Measurements from ENCODE around the gene CRMP1.

The CRMP1 gene

DNA sequence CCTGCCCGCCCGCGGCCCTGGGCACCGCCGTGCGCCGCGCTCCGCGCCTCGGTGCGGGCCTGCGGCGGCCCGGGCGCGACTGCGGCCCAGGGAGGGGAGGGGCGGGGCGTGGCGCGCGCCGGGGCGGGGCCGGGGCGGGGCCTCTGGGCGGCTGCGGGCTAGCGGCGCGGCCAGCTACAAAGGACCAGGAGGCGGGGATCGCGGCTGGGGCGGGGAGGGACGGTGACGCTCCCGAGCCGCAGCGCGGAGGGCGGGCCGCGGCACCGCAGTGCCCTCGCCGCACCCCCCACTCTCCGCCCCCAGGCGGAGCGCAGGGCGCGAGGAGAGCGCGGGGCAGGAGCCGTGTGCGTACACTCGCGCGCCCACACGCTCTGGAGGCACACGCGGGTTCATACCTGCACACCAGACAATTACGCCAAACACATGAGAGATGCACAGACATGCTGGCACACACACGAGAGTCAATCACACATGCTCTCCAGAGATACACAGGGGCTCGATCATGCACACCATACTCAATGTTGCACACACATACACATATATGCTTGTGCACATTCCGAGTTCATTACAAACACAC is at the start of gene CRMP1:
CRMP1 (minus strand) TSS at position 83 of the 577 bp plus-strand sequence. CDS start 117 bp downstream, outside the sequence.
- H3K36me3 ChIP-seq (ENCODE audit: control insufficient read depth, insufficient read depth, low read length) = no peaks in the 10 kb centered on the region
- peaks cover 32% of the 10 kb centered on the region for H3K4me1 ChIP-seq (ENCODE audit: control insufficient read depth, insufficient read depth, low read length)
- peak within 1 kb of the TSS; percentile 50 for H3K4me3 ChIP-seq (ENCODE audit: low read depth, low read length)
- H3K9ac ChIP-seq (ENCODE audit: low read depth, low read length) = no peak within 1 kb of the TSS
- H3K27ac ChIP-seq (ENCODE audit: low read depth, low read length) = no peak within 1 kb of the TSS
- no peaks in the 10 kb centered on the region for H3K9me3 ChIP-seq (ENCODE audit: control insufficient read depth, insufficient read depth, low read length)
- H3K27me3 ChIP-seq (ENCODE audit: control insufficient read depth, insufficient read depth, low read length) = peaks cover 82% of the 10 kb centered on the region

DNA sequence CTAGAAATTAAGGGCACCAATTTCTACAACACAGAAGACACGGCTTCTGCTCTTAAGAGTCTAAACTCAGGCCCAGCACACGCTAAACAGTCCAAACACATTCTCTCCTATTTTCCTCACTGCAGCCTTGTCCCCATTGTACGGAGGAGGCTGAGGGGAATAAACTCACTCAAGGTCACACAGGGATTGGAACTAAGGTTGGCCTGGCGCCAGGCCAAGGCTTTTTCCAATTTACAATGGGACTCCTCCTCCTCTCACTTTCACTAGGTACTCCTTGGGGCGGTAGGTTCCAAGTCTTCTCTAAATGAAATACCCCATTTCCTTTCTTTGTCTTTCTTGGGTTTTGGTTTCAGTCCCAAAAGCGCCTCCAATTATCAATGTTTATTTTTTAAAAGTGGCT is 48.7 kb upstream of the CRMP1 start:
- no peak overlapping the region for H3K4me3 ChIP-seq (ENCODE audit: low read depth, low read length)
- no peaks in the 10 kb centered on the region; the same call in 1 of the 2 replicates for H3K27me3 ChIP-seq (ENCODE audit: control insufficient read depth, insufficient read depth, low read length)
- peaks cover 7% of the 10 kb centered on the region; the same call in 1 of the 2 replicates for H3K4me1 ChIP-seq (ENCODE audit: control insufficient read depth, insufficient read depth, low read length)

DNA sequence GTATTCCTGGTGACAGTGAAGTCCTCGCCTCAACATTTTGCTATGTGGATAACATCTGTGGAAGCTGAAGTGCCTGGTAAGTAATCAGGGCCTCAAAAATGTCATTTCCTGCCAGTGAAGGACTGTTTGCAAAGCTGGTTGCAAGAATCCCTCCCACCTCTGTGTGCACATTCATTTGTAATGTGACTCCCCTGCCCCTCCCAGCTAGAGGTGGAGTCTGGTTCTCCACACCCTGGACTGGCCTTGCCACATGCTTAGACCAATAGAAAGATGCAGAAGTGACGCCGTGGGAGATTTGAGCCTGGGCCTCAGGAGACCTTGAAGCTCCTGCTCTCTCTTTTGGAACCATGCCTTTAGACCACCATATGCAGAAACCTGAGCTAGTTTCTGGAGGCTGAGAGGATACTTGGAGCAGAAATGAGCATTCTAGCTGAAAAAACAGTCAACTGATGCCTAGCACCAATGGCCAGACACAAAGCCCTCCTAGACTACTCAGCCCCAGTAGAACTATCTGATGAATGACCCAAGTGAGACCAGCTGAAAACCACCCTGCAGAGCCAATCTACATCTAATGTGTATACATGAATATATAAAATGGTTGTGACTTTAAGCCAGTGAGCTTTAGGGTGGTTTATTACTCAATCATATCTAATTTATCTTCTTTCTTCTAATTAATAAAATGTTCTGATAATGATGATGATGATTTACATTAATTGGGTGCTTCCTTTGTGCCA is 47.8 kb upstream of the CRMP1 start:
- Histone ChIP-seq H3K9ac (ENCODE audit: low read depth, low read length) (no peak overlapping the region), H3K27me3 (ENCODE audit: control insufficient read depth, insufficient read depth, low read length) (no peaks in the 10 kb centered on the region; the same call in 1 of the 2 replicates), H3K4me3 (ENCODE audit: low read depth, low read length) (no peak overlapping the region), H3K4me1 (ENCODE audit: control insufficient read depth, insufficient read depth, low read length) (peaks cover 7% of the 10 kb centered on the region; the same call in 1 of the 2 replicates), H3K9me3 (ENCODE audit: control insufficient read depth, insufficient read depth, low read length) (no peaks in the 10 kb centered on the region), H3K36me3 (ENCODE audit: control insufficient read depth, insufficient read depth, low read length) (no peaks in the 10 kb centered on the region), H3K27ac (ENCODE audit: low read depth, low read length) (no peak overlapping the region)

More for the DNA sequence above, 48.7 kb upstream of the CRMP1 start:
- no peak overlapping the region for H3K9ac ChIP-seq (ENCODE audit: low read depth, low read length)
- no peak overlapping the region for H3K27ac ChIP-seq (ENCODE audit: low read depth, low read length)
- 0 out of 2 replicates have a peak, but pooled peaks cover 2% of the 10 kb centered on the region for H3K9me3 ChIP-seq (ENCODE audit: control insufficient read depth, insufficient read depth, low read length)
- H3K36me3 ChIP-seq (ENCODE audit: control insufficient read depth, insufficient read depth, low read length) = no peaks in the 10 kb centered on the region

DNA sequence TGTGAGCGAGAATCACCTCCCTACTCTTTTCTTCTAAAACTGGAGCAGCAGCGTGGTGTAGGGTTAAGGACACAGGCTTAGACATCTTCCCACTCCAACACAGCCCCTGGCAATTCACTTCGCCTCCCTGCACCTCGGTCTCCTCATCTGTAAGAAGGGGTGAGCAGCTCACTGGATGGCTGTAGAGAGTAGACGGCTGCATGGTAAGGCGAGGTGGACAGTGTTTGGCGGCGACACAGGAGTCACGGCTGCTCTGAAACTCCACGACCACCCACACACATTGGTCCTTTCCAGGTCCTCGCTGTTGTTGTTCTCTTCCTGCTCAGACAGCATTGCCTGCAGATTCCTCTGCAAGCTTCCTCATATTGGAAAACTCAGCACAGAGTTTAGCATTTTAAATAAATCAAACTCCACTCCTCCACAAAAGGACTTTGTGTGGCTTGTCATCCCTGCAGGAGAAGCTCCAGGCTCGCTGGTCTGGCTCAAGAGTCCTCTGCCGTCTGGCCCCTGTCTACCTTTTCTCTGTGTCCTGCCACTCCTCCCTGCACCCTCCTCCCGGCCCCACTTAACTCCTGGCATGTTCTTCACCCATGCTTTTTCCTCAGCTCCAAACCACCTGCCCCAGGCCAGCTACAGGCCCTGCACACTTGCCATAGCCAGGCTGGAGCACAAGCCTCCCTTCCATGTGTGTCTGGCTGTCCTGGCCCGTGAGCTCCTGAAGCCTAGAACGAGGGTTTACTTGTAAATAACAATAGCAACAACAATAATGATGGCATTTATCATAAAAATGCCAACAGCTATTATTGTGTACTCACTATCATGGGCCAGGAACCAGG is 41.3 kb upstream of the CRMP1 start:
- Histone ChIP-seq H3K27me3 (ENCODE audit: control insufficient read depth, insufficient read depth, low read length) (no peaks in the 10 kb centered on the region; the same call in 1 of the 2 replicates), H3K9me3 (ENCODE audit: control insufficient read depth, insufficient read depth, low read length) (no peaks in the 10 kb centered on the region), H3K27ac (ENCODE audit: low read depth, low read length) (no peak overlapping the region), H3K36me3 (ENCODE audit: control insufficient read depth, insufficient read depth, low read length) (no peaks in the 10 kb centered on the region), H3K4me3 (ENCODE audit: low read depth, low read length) (no peak overlapping the region), H3K4me1 (ENCODE audit: control insufficient read depth, insufficient read depth, low read length) (peaks cover 7% of the 10 kb centered on the region), H3K9ac (ENCODE audit: low read depth, low read length) (no peak overlapping the region)

DNA sequence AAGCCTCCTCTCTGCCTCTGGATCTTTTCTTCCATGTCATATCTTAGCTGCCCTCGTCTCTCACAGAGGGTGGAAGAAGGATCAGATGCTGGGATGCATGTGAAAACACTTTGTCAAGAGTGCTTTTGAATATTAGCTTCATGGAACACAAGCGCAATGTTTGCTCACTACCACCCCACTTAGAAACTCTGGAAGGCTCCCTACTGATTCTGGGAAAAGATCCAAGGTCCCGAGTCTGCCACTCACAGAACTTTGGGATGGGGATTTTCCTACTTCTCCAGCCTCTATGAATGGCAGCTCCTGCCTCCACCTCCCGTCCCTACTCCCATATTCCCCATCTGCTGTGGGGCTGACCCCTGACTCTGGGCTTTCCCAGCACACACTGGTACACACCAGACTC is 40.2 kb upstream of the CRMP1 start:
- Histone ChIP-seq H3K36me3 (ENCODE audit: control insufficient read depth, insufficient read depth, low read length) (no peaks in the 10 kb centered on the region), H3K4me3 (ENCODE audit: low read depth, low read length) (no peak overlapping the region), H3K27ac (ENCODE audit: low read depth, low read length) (no peak overlapping the region), H3K9ac (ENCODE audit: low read depth, low read length) (no peak overlapping the region), H3K9me3 (ENCODE audit: control insufficient read depth, insufficient read depth, low read length) (no peaks in the 10 kb centered on the region), H3K4me1 (ENCODE audit: control insufficient read depth, insufficient read depth, low read length) (peaks cover 7% of the 10 kb centered on the region), H3K27me3 (ENCODE audit: control insufficient read depth, insufficient read depth, low read length) (no peaks in the 10 kb centered on the region; the same call in 1 of the 2 replicates)

DNA sequence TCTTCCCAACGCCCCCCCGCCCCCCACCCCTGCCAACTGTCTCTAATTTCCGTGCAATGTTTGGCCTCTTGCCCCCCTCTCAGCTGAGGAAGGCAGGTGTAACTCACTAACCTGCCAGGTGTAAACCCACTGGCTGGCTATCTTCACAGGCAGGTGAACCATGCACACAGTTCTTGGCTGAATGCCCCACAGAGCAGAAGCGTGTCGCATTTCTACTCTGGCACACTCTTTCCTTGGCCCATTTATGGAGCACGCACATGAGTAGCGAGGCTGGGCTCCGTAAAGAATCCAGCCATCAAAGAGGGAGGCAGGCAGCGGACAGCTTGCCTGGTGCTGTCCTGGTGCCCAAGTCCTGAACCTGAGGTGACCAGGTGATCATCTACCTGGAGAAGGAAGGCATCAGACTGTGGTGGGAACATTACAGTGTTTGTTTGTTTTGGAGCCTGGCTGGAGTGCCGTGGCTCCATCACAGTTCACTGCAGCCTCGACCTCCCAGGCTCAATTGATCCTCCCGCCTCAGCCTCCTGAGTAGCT is 39.2 kb upstream of the CRMP1 start:
- no peak overlapping the region for H3K9ac ChIP-seq (ENCODE audit: low read depth, low read length)
- no peak overlapping the region for H3K27ac ChIP-seq (ENCODE audit: low read depth, low read length)
- H3K9me3 ChIP-seq (ENCODE audit: control insufficient read depth, insufficient read depth, low read length) = no peaks in the 10 kb centered on the region
- H3K4me1 ChIP-seq (ENCODE audit: control insufficient read depth, insufficient read depth, low read length) = peaks cover 7% of the 10 kb centered on the region
- H3K4me3 ChIP-seq (ENCODE audit: low read depth, low read length) = no peak overlapping the region
- no peaks in the 10 kb centered on the region for H3K36me3 ChIP-seq (ENCODE audit: control insufficient read depth, insufficient read depth, low read length)
- no peaks in the 10 kb centered on the region; the same call in 1 of the 2 replicates for H3K27me3 ChIP-seq (ENCODE audit: control insufficient read depth, insufficient read depth, low read length)

DNA sequence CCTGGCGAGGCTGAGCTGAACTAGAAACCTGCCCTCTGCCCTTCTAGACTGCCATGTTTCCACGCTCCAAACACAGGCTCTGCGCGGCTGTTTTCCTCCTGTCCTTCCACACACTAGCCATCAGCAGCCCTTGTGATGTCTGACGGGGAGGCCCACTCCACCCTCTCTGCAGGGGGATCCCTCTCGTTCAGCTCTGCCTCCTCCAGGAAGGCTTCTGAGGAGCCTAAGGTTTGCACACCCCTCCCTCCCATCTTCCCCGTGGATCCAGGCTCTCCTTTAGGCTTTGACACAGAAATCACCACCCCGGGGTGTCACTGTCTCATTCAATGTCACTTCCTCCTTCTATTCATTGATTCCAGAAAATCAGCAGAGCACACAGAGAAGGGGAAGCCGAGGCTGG is 38.6 kb upstream of the CRMP1 start:
- H3K36me3 ChIP-seq (ENCODE audit: control insufficient read depth, insufficient read depth, low read length) = no peaks in the 10 kb centered on the region
- no peak overlapping the region for H3K27ac ChIP-seq (ENCODE audit: low read depth, low read length)
- H3K9ac ChIP-seq (ENCODE audit: low read depth, low read length) = no peak overlapping the region
- peaks cover 7% of the 10 kb centered on the region for H3K4me1 ChIP-seq (ENCODE audit: control insufficient read depth, insufficient read depth, low read length)
- H3K9me3 ChIP-seq (ENCODE audit: control insufficient read depth, insufficient read depth, low read length) = no peaks in the 10 kb centered on the region
- H3K4me3 ChIP-seq (ENCODE audit: low read depth, low read length) = no peak overlapping the region
- no peaks in the 10 kb centered on the region for H3K27me3 ChIP-seq (ENCODE audit: control insufficient read depth, insufficient read depth, low read length)

DNA sequence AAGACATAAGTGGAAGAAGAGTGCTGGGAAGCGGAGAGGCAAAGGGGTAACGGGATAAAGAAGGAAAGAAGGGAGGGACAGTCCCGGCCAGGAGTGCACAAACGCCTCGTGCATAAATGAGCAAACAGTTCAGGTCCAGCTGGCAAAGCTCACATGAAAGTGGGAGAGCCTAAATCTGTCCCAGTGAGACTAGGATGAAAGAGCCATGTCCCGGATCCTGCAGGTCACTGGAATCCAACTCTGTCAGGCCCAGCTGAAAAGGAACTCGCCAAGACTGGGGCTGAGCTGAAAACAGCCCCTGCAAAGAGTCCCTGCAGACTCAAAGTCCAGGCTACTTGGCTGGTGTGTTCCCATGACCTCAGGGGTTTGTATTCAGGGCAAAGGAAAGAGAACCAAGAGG is 38.0 kb upstream of the CRMP1 start:
- Histone ChIP-seq H3K4me3 (ENCODE audit: low read depth, low read length) (no peak overlapping the region), H3K4me1 (ENCODE audit: control insufficient read depth, insufficient read depth, low read length) (peaks cover 7% of the 10 kb centered on the region), H3K36me3 (ENCODE audit: control insufficient read depth, insufficient read depth, low read length) (no peaks in the 10 kb centered on the region), H3K27ac (ENCODE audit: low read depth, low read length) (no peak overlapping the region), H3K9ac (ENCODE audit: low read depth, low read length) (no peak overlapping the region), H3K9me3 (ENCODE audit: control insufficient read depth, insufficient read depth, low read length) (no peaks in the 10 kb centered on the region), H3K27me3 (ENCODE audit: control insufficient read depth, insufficient read depth, low read length) (no peaks in the 10 kb centered on the region)

DNA sequence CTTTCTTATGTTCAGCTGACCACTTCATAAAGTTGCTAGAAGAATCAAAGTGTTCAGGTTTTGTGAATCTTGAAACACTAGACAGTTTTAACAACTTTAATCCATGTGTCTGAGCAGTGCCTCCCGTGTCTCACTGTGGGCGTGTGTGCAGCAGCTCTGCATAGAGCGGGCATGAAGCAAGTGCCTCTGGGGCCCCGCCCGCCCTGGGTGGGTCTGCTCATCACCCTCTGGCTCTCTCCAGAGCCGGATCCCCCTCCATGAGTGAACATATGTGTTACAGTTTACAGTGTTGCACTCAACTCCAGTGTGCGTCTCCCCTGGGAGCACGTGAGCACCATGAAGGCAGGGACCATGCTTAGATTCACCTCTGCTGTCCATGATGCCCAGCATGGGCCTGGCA is 37.6 kb upstream of the CRMP1 start:
- H3K4me3 ChIP-seq (ENCODE audit: low read depth, low read length) = no peak overlapping the region
- no peaks in the 10 kb centered on the region for H3K9me3 ChIP-seq (ENCODE audit: control insufficient read depth, insufficient read depth, low read length)
- H3K36me3 ChIP-seq (ENCODE audit: control insufficient read depth, insufficient read depth, low read length) = no peaks in the 10 kb centered on the region
- H3K9ac ChIP-seq (ENCODE audit: low read depth, low read length) = no peak overlapping the region
- H3K4me1 ChIP-seq (ENCODE audit: control insufficient read depth, insufficient read depth, low read length) = peaks cover 7% of the 10 kb centered on the region
- H3K27ac ChIP-seq (ENCODE audit: low read depth, low read length) = no peak overlapping the region
- H3K27me3 ChIP-seq (ENCODE audit: control insufficient read depth, insufficient read depth, low read length) = no peaks in the 10 kb centered on the region

DNA sequence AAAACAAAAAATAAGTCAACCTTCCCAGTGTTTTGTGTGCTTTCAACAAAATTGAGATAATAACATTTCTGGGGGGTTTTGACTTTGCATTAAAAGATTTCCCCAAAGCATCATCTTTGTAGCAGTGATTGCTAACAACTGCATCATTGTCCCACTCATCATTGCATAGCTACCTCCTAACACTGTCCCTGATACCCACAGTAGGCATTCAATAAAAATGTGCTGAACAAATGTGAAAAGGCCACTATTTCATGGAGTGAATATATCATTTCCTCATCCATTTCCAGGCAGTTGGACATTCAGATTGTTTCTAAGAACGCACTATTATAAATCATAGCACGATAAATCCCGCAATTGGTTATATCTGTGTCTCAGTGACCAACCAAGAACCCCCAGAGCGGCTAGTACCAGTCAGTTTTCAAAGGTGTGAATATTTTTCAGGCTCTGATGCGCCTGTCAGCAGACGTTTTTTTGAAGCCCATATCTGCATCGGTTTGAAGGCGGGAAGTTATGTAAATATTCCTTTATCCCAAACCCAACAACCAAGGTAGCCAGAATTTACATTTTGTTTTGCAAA is 36.0 kb upstream of the CRMP1 start:
- H3K9ac ChIP-seq (ENCODE audit: low read depth, low read length) = no peak overlapping the region
- H3K4me1 ChIP-seq (ENCODE audit: control insufficient read depth, insufficient read depth, low read length) = peaks cover 7% of the 10 kb centered on the region
- H3K27me3 ChIP-seq (ENCODE audit: control insufficient read depth, insufficient read depth, low read length) = no peaks in the 10 kb centered on the region
- no peaks in the 10 kb centered on the region for H3K36me3 ChIP-seq (ENCODE audit: control insufficient read depth, insufficient read depth, low read length)
- H3K9me3 ChIP-seq (ENCODE audit: control insufficient read depth, insufficient read depth, low read length) = no peaks in the 10 kb centered on the region
- H3K27ac ChIP-seq (ENCODE audit: low read depth, low read length) = no peak overlapping the region
- H3K4me3 ChIP-seq (ENCODE audit: low read depth, low read length) = no peak overlapping the region

Measured in HUES48 (cell line).